ENCODE measurements around the gene ATR. TPM values are rescaled to one million over a fixed set of nuclear protein-coding genes. Genes with fewer than 3 reads are reported as not detected.
"Not testable (repeated sequence)": the region's sequence is repeated elsewhere in the genome, so short reads cannot be mapped to it uniquely, and the experiment has no call there.

ATR gene
- total RNA-seq, 1 donor from 2014 or later: 22.4 TPM

DNA sequence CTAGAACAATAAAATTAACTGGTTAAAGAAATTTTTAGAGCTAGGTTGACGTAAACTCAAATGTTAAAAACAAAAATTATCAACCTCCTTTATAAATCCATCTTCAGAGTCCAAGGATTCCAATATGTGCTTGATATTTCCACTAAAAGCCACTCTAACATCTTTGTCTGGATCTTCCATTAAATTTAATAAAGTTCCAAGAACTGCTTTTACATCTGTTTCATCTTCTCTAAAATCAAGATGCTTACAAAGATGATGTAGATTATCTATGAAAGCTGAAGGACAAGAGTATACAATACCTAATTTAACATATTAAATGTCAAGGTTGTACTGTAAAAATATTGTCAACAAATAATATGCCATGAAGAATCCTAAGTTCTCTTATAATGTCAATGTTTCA is 24.8 kb downstream of the ATR start:
- FAIRE-seq (no peak), DNase-seq (ENCODE audit: low read depth) (no peak)
- TF ChIP-seq, protein P1, sequence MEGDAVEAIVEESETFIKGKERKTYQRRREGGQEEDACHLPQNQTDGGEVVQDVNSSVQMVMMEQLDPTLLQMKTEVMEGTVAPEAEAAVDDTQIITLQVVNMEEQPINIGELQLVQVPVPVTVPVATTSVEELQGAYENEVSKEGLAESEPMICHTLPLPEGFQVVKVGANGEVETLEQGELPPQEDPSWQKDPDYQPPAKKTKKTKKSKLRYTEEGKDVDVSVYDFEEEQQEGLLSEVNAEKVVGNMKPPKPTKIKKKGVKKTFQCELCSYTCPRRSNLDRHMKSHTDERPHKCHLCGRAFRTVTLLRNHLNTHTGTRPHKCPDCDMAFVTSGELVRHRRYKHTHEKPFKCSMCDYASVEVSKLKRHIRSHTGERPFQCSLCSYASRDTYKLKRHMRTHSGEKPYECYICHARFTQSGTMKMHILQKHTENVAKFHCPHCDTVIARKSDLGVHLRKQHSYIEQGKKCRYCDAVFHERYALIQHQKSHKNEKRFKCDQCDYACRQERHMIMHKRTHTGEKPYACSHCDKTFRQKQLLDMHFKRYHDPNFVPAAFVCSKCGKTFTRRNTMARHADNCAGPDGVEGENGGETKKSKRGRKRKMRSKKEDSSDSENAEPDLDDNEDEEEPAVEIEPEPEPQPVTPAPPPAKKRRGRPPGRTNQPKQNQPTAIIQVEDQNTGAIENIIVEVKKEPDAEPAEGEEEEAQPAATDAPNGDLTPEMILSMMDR (IDR thresholded peaks at IDR 0.05; ENCODE audit: insufficient read depth, low read length, severe bottlenecking): no peak
- no peak overlapping the region for H3K4me3 ChIP-seq (ENCODE audit: low read depth, low read length)
- H3K36me3 ChIP-seq (ENCODE audit: control insufficient read depth, insufficient read depth, low read length): no peaks in the 10 kb centered on the region
- H3K27me3 ChIP-seq (ENCODE audit: control insufficient read depth, insufficient read depth, low read length): no peaks in the 10 kb centered on the region

GRCh38 chr3:142552579-142552978 is 26.0 kb downstream of the ATR start:
- not testable (repeated sequence) for FAIRE-seq; H3K27me3 ChIP-seq (ENCODE audit: control insufficient read depth, insufficient read depth, low read length); H3K36me3 ChIP-seq (ENCODE audit: control insufficient read depth, insufficient read depth, low read length); DNase-seq (ENCODE audit: low read depth); H3K4me3 ChIP-seq (ENCODE audit: low read depth, low read length)

DNA sequence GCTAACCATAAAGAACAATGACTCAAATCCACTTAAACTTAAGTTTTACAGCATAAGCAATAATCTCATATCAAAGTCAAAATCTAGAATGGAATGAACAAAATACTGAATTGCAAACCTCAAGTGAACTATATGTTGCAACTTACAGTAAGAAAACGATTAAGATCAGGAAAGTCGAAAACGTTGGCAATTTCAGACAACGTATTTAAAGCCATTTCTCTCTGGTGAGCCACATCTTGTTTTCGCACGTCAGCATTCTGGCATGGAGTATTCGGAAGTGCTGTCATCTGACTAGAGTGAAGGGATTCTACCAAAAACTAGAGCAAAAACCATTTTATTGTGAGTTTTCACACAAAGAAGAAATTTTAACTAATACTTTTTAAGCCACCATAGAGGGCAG is 28.5 kb downstream of the ATR start:
- Histone ChIP-seq H3K36me3 (ENCODE audit: control insufficient read depth, insufficient read depth, low read length) (no peaks in the 10 kb centered on the region), H3K4me3 (ENCODE audit: low read depth, low read length) (no peak overlapping the region), H3K27me3 (ENCODE audit: control insufficient read depth, insufficient read depth, low read length) (no peaks in the 10 kb centered on the region)
- DNase-seq (ENCODE audit: low read depth) (no peak), FAIRE-seq (no peak)
- TF ChIP-seq, protein P1 (IDR thresholded peaks at IDR 0.05; ENCODE audit: insufficient read depth, low read length, severe bottlenecking): no peak

GRCh38 chr3:142543307-142543706 is 35.2 kb downstream of the ATR start:
- Histone ChIP-seq H3K36me3 (ENCODE audit: control insufficient read depth, insufficient read depth, low read length) (no peaks in the 10 kb centered on the region), H3K27me3 (ENCODE audit: control insufficient read depth, insufficient read depth, low read length) (no peaks in the 10 kb centered on the region), H3K4me3 (ENCODE audit: low read depth, low read length) (no peak overlapping the region)
- no peak for FAIRE-seq
- DNase-seq (ENCODE audit: low read depth): no peak
- TF ChIP-seq, protein P1 (IDR thresholded peaks at IDR 0.05; ENCODE audit: insufficient read depth, low read length, severe bottlenecking): no peak

DNA sequence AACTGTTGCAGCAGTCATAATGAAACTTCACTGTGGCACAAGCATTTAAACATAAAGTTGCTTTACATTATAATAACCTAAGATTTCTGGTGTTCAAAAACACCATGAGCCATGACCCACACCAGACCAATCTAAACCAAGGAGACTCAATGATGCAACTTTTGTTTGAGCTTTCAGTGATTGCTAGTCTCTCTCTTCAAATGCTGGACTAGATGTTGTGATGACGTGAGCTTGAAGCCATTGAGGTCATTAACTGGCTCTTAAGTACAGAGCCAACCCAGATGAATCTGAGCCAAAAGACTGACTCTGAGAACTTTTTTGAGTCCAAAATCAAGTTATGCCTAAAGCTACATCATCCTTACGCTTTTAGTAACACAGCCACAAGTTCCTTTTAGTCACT is 36.5 kb downstream of the ATR start:
- Histone ChIP-seq H3K4me3 (ENCODE audit: low read depth, low read length) (no peak overlapping the region), H3K27me3 (ENCODE audit: control insufficient read depth, insufficient read depth, low read length) (no peaks in the 10 kb centered on the region), H3K36me3 (ENCODE audit: control insufficient read depth, insufficient read depth, low read length) (no peaks in the 10 kb centered on the region)
- TF ChIP-seq, protein P1 (IDR thresholded peaks at IDR 0.05; ENCODE audit: insufficient read depth, low read length, severe bottlenecking): no peak
- DNase-seq (ENCODE audit: low read depth): no peak
- no peak for FAIRE-seq

GRCh38 chr3:142536519-142536918 is 42.0 kb downstream of the ATR start:
- FAIRE-seq (no peak), DNase-seq (ENCODE audit: low read depth) (no peak)
- H3K4me3 ChIP-seq (ENCODE audit: low read depth, low read length): no peak overlapping the region
- H3K27me3 ChIP-seq (ENCODE audit: control insufficient read depth, insufficient read depth, low read length): no peaks in the 10 kb centered on the region
- peaks cover 6% of the 10 kb centered on the region for H3K36me3 ChIP-seq (ENCODE audit: control insufficient read depth, insufficient read depth, low read length)
- TF ChIP-seq, protein P1 (IDR thresholded peaks at IDR 0.05; ENCODE audit: insufficient read depth, low read length, severe bottlenecking): no peak

All from bronchial epithelial cell (primary cell).